Stimulated activated CD4-positive, alpha-beta T cell treated with anti-CD3 and anti-CD28 coated beads, TNF-alpha, amount 100 ng/mL, for 1 hour (primary cell): ENCODE data around the gene CADM1.

Experiments used
- DNase-seq, 3 donors: peaks; one replicate each; pipeline ENCODE4 v3.0.0-alpha.2; 2020; ENCODE audit warnings: low read depth in 3 of 3, low spot score in 1 of 3

Gene CADM1

DNA sequence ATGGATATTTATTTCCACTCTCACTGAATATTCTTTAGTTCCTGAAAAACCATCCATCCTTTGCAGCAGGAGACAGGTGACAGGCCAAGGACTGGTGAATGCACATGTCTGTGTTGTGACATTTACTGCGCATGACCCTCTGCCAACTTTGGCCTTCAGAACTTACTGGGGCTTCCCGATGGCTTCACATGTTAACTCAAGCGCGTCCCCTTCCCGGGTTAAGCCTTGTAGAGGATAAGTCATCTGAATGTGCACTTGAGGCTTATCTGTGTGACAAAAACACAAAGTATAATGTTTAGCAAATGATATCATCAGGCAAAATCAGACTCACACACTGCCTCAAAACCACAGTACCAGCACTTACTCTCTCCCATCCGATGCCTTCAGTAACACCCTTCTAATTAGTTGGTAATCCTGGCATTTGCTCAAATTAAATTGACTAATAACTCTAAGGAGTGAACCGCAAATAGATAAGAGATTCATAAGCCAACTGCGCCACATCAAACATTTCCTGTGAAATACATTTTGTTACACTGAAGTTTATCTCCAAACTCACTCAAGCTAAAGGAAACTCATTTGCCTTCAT, 286.4 kb downstream of the CADM1 start:
- DNase-seq, result no peak

DNA sequence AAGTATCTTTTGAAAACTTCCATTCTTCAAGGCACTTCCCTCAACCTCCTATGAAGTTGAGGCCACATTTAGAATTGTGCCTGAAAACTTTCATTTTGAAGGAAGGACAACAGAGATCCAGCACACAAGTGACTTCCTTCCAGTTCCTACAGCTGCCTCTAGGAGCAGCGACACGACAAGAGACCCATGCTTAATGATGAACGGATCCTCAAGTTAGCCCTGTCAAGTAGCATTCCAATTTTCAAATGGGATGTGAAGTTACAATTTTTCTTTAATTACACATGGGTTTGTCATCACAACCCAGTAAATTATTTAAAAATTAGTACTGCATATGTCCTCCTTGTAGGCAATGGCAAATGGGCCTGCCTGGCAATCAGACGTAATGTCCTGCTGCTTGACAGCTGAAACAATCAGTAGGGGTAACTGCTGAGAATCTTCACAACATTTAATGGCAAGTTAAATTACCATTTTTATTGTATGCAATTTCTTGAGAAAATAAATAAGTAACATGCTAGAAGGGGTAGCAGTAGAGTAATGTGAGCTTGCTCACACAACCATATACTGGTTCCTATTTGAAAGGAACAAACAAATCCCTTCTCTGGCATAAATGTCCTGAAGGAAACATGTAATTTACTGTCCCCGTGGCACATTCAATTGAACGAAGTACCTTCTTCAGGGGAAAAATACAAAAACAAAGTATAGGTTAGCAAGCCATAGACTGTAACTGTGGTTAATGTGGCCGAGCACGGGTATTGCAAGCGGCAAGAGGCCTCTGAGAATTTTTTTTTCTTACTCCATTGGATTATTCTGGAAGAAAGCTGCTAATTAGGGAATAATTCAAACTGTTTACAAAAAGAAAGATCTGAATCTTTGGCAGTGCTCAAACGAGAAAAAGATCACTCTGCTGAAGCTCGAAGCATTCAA, 288.3 kb downstream of the CADM1 start:
- no peak for DNase-seq

DNA sequence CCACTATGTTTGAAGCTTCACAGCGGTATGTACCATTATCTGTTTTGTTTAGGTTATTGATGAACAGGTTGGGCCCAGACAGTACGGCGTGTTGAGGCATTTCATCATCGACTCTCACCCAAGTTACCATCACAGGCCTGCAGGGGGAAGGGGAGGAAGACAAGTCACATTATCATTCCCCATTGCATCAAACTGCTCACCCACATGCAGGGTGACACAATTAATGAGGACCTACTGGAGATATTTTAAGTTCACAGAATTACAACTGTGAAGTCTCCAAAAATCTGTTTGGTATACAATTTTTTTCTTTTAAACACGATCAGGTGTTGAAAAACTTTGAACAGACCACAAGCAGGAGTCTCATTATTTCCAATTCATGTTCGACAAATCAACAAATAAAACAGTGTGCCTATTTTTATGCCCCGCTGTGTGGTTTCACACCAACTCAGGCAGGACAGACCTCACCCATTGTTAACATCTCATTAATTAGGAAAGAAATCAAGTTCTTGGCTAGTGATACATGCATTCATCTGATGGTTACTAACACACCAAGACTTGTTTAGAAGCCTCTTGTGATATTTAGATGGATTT, 289.5 kb downstream of the CADM1 start:
- DNase-seq, result no peak

DNA sequence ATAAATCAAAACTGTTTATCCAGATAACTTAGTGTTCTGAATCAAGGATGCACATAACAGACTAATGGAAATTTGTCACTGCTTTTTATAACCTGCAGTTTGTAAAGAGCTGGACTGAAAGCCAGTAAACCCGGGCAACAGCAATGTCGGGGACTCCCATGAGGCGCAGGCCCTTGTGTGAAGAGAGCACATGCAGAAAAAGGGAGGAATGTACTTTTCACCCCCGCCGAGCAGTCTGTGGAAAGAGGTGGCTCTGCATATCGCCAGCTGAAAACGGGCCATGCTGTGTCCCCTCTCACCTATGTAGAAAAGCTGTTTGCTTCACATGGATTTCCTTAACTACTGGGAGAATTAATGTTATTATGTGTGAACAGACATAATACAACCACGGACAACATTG, 291.2 kb downstream of the CADM1 start:
- no peak for DNase-seq

DNA sequence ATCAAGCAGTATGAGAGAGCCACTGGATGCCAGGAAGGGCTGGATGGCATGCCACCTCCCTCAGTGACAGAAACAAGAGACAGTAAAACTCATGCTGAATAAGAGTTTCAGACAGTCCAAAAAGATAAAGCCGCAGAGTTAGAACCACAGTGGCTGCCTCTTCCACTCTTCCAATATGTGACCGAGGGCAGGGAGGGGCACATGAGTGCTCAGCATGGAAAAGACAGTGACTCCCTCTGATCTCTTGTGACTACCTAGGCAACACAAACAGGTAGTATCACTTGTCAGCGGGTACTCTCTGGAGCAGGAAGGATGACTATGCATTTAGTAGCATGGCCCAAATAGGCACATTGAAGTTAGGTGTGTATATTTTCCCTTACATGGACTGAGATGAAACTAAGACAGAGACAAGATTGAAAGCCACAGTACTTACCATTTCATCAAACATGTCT, 295.4 kb downstream of the CADM1 start:
- DNase-seq, result no peak

DNA sequence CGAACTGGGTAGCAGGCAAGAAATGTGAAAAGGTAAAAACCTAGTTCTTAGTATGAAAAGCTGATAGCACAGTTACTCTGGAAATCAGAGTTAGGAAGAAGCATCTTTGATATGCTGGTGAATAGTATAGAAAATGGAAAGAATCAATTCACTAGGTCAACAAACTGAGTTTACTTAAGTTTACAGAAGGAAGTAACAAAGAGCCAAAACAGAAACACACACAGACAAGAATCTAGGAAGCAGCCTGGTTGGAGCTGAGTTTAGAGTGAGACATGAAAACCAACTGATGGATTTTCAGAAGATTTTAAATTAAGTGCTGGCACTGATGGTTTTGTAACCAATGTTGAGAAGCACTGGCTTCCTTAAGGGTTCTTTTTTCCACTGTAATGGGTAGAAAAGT, 296.3 kb downstream of the CADM1 start:
- DNase-seq, result no peak

DNA sequence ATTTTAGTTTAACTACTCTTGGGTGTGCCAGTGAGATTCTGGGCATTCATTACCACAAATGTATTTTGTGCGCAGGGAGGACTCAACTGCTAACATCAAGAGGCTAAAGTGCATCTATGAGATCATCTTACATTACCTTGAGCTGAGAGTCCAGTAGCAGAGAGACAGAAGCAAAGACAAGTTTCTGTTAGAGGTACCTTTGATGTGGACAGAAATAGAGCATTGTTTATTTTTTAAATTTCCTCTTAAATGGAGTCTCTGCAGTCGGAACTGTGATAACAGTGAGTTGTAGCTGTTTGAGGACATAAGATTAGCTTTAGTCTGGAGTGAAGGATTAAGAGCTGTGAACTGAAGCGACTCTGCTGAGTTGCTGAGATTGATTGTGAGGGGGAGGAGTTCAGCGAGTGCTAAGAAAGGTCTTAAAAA, 297.0 kb downstream of the CADM1 start:
- DNase-seq, result no peak

DNA sequence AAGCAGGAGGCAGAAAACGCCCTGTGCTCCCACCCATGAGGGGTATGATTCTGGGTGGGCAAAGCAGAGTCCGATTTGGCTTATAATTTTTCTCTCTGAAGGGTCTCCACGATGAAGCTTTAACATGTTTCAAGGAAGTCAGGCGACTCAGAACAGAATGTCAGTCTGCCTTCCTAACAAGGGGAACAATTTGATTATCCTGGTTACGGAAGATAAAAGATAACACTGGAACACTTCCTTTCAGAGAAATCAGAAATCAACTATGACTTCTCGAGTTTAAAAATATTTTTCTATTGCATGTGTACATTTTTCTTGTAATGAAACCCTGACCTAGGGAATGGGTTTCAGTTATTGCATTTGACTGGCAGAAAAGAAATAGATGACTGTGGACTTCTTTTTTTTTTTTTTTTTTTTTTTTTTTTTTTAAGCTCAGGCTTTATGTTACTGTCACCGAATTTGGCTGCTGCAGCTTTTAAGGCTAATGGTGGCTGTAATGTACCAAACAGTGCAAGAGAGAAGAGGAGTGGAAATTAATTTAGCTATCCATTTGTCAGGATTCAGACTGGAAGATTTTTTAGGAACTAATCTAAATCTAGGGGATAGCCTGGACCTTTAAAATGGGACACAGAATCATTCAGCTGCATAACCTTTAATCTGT, 297.7 kb downstream of the CADM1 start:
- DNase-seq, result no peak

DNA sequence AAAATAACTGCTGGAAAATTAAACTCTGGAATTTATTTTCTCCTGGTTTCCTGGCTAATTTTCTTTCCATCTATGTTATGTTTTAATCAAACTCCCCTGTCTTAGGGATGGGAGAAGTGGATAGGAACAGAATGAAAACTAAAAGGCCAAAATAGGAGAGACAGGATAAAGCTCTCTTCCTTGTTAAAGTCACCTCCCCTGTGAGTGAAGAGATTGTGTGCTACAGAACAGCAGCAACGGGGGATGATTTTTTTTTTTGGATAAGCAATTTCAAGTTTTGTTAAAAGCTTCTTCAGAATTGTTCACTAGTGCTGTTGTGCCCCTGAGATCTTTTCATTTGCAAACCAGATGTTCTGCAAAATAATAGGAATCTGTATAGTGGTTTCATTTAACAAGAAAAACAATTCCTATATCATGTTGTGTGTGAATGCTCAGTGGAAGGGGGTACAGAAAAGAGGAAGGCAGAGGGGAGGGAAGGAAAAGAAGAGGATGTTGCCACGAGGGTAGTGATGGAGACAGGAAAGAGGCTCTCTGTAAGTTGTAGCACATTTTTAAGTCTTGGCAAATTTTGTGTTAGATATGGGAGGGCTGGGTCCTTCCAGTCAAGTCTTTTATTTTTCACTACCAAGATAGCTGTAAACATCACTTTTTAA, 301.2 kb downstream of the CADM1 start:
- DNase-seq, result no peak

DNA sequence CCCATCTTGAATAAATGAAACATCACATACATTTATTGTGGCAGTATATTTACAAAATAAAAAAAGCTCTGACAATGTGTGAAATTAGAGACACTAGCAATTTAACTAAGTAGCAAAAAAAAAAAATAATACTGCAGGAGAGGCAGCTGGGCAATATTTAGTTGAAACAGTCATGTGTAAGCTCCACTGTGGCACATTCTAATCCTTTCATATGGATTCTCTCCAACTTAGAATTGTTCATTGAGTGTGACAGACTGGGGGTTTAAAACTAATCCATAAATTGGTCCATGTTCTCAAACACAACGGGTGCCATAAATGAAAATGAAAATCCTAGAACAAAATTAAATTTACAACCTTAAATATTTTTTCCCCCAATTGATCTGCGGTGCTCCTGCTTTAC, 302.1 kb downstream of the CADM1 start:
- no peak for DNase-seq

DNA sequence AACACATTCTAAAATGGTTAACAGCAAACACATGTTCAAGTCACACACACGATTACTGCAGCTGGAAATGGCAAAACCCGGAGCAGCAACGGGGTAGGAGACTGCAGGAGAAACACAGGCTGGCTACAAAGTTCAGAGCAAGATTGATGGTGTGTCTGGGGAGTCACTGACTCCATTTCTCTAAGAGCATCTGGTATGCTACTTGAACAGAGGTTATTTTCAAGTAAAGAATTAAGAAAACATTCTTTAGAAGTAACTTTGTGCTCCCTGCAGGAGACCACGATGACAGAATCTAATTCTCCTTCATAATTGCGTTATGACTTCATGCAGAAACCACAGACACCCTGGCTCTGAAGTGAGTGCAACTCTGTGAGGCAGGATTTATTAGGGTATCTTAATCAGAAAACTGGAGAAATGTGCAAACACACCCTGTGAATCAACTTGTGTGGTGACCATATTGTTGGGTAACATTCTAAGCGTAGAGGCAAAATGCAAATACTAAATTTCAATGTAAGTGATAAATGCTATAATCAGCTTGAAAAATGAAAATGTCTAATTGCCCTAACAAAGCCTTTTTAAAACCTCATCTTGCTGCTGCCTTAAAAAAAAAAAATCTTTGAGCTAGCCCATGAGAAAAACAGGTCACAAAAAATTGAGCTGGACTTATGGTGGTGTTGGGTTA, 303.0 kb downstream of the CADM1 start:
- DNase-seq, result no peak

DNA sequence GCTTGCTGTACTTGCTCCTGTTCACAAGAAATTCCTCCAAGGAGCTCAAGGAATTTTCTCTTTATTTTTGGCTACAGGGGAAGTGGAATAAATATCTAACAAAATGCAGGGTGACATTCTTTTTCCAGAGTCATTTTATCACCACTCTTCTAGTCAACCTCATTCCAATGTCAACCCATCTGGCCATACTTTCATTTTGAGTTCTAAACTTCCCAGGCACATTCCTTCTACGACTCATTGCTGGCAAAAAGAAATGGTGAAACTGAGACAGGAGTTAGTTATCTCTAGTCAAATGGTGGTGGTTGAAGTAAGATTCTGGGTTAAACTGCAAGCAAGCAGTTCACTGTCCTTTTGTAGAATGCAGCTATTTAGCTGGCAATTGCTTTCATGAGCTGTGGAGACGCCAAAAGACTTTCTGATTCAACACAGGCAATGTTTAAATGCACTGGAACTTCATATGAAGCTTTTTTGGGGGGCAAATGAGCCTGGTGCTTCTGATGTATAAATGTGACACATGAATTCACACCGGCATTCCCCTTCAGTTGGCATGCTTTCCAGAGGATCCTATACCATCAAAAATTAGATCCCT, 304.6 kb downstream of the CADM1 start:
- no peak for DNase-seq

DNA sequence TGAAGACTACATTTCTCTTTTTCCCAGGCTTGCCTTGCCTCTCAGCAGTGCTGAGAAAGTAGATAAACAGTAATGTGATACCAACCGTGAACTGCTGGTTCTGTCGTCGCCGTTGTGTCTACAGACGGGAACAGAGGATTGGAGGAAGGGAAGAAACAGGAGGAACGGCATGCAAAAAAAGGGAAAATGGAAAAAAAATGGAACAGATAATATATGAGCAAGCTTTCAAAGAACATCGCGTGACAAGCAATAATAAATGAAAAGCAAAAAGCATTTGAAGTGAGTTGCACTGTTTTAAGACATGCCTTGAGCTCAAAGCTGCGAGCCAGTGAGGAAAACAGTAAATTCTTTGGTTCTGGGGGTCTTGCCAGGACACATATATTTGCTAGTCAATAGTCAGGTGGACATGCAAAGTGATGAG, 305.9 kb downstream of the CADM1 start:
- DNase-seq, result no peak

DNA sequence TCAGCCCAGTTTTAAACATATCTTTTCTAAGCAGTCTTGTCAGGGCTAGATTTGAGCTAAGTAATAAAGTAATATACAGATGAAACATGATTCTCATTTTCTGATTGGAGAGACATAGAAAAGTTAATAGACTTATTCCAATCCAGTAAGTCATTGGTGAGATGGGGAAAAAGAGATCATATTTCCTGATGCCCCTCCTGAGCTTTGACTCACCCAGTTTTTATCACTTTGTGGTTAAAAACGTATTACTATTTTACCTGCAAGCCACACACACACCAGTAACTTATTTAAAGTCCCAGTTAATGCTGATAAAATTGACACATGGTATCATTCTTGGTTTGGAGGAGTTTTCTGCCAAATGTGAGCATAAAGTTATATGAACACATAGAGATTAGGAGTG, 306.8 kb downstream of the CADM1 start:
- DNase-seq, result no peak

DNA sequence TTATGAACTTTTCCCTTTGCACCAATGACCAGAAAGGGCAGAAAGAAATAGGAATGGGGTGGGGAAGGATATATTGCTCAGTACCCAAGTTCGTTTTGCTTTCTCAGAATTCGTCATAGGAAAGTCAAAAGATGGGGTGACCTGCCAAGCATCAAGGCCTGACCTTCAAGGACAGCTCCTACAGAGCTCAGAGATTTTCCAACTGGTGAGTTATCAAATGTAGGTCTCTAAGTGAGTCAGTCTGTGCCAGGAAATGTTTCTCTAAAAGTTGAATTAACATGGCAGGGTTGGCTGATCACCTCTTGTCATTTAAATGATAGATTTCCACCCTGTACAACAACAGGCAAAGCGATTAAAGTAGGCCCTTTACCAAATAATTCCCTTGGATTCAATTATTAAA, 307.2 kb downstream of the CADM1 start:
- DNase-seq, result no peak

DNA sequence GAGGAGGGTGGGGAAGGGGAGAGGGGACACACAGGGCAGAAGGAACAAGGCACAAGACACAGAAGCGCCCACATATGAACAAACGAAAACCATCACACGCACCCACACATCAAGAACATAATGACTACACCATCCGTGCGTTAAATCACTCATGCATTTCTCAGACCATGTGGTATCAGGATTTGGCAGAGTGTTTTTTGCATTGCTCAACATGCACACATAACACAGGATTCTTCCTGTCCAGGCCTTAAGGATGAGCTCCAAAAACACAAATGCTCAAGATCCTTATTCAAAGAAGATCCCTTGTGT, 309.5 kb downstream of the CADM1 start:
- no peak for DNase-seq

DNA sequence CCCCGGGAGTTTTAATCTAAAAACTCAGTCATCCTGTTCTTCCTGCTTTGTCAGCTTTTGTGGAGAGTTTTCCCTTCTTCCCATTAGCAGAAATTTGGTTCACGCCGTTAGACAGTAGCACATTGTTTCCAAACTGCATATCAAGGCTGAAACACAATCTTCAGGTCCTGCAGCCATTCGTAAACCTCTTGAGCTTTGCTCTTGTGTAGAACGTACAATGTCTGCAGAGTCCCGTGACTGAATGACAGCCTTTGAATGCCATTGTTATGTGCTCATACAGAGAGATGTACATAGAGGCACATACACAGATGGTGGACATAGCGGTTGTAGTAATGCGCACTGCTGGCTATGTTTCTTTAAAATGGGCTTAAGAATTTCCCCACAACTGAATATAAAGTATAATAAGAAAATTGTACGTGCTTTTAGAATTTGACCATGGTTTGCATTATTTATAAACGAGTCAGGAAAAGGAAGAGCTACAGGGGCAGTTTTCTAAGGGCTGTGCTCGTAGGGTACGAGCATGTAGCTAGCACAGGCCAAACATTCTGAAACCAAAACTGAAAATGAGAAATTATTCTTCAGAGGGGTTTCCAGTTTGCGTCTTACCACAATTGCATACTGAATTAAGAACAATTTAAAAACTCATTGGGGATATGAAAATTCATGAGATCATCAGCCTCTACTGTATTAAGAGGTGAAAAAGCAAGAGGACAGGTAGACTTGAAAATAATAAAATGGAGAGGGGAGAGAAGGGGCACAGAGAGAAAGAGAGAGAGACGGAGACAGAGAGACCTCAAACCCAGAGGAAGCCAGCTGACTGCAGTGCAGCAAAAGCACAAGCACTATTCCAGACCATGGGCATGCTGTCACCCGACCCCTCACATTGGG, 310.1 kb downstream of the CADM1 start:
- DNase-seq, result no peak

DNA sequence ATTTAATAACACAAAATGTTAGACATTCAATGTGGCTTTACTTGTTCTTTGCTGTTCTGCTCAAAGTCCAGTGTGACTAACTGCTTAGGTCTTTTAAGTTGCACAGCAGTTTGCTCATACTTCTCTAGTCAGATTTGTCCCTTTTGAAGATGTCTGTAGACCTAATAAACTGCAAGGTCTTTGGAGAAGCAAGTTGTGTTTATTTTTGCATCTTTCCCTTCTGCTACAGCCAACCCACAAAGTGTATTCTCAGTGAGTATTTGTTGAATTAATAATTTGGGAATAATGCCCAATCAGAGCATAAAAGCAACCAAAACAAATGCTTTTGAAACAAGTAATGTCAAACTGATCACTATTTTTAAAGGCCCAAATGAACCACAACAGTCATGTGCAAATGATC, 312.5 kb downstream of the CADM1 start:
- no peak for DNase-seq

DNA sequence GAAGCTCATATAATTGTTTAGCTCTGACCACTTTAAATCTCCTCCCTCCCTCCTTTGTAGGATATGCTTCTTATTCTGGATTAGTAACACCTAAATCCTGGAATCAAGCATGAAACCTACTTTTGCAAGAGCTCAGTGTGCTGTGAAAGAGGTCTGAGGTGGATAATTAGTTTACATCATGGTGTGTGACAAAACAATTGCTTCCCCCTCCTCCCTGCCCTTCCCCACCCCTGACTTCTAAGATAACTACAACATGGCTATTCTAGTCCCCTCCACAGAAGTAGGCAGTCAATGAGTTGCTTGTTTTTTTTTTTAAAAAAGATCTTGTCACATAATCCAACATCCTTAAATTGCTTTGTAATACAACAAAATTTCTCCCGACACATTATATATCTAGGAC, 314.0 kb downstream of the CADM1 start:
- no peak for DNase-seq

DNA sequence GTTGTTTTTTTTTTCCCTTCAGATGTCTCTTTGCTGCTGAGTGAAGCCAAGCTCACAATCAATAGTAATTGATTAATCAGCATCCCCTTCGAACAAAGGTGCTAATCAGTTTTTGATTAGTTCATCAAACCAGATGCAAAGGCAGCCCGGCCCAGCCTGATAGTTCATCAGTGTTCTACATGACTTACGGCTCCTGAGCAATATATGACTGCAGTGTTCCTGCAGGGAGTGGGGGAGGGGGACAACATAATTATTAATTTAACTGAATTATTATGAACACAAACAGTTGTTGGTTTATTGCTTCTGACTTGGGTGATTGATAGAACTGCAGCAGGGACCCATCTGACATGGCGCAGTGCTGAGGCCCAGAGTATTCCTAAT, 315.3 kb downstream of the CADM1 start:
- DNase-seq, result no peak
